Calu3 (cell line): ENCODE results near the gene MED27. TPM values are rescaled to one million over a fixed set of nuclear protein-coding genes. Genes with fewer than 3 reads are reported as not detected.

Experiments
- BruUV-seq: library from RNA; stranded (reverse); fragments of 400-500 nt; replicated peaks from 2 replicates; lab custom pipeline; 2021; lab: Mats Ljungman, UMichigan
- CTCF ChIA-PET: fragments of 300-600 bp; sonication (Branson Sonifier 250); formaldehyde crosslinking; loops from one replicate; lab custom pipeline; 2022; ENCODE audit warnings: antibody characterized with exemption; lab: Charles Lee
- DNase-seq: peaks from one replicate; pipeline ENCODE4 v3.0.0; 2022
- H3K27ac Mint-ChIP-seq: one replicate; pipeline ENCODE4 v1.8.0; 2022; ENCODE audit warnings: mixed read lengths; ENCODE audit not compliant: unreplicated experiment
- H3K27me3 Mint-ChIP-seq: one replicate; pipeline ENCODE4 v1.8.0; 2022; ENCODE audit warnings: mixed read lengths; ENCODE audit not compliant: unreplicated experiment
- H3K36me3 Mint-ChIP-seq: one replicate; pipeline ENCODE4 v1.8.0; 2022; ENCODE audit warnings: mild to moderate bottlenecking, moderate library complexity, mixed read lengths; ENCODE audit not compliant: insufficient read depth, unreplicated experiment
- H3K4me1 Mint-ChIP-seq: one replicate; pipeline ENCODE4 v1.8.0; 2022; ENCODE audit warnings: mild to moderate bottlenecking, low read depth, mixed read lengths; ENCODE audit not compliant: unreplicated experiment
- H3K4me3 Mint-ChIP-seq: one replicate; pipeline ENCODE4 v1.8.0; 2022; ENCODE audit warnings: mild to moderate bottlenecking, low read depth, moderate library complexity, mixed read lengths; ENCODE audit not compliant: unreplicated experiment
- H3K9me3 Mint-ChIP-seq: one replicate; pipeline ENCODE4 v1.8.0; 2022; ENCODE audit warnings: low read depth, mixed read lengths; ENCODE audit not compliant: unreplicated experiment
- CTCF ChIP-seq: fragments of 200-600 bp; IDR thresholded peaks from one replicate; pipeline ENCODE4 v1.8.0; 2022; ENCODE audit warnings: antibody characterized with exemption; ENCODE audit not compliant: unreplicated experiment
- intact Hi-C: fragments of 100-400 bp; cut with micrococcal nuclease; formaldehyde crosslinking; loops from one replicate; pipeline ENCODE4 v1.10.0; 2022; ENCODE audit not compliant: unreplicated experiment
- total RNA-seq: library from RNA; stranded (reverse); gene quantifications from 2 replicates; pipeline ENCODE4 v1.2.3, GENCODE V29; 2022

The MED27 gene
- total RNA-seq, 1 experiment from 2014 or later = 19.3 TPM

DNA sequence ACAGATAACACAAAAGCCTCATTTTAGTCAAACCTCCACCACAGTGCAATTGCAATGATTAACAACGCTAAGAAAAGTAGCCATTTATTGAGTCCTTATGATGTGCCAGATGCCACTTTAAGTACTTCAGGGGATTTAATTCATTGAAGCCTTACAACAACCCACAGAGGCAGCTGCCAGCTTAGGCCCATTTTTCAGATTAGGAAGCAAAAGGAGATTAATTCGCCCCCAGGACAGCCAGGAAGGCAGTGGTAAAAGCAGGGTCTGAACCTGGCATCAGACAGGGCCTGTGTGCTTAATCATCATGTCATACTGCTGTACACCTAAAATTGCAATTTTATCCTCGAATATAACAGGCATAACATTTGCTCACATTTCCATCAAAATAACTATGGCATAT lies 23.9 kb downstream of the MED27 start:
- H3K27ac Mint-ChIP-seq = no peak overlapping the region
- no peaks in the 10 kb centered on the region for H3K36me3 Mint-ChIP-seq
- intact Hi-C loops = no loop called here
- no peaks in the 10 kb centered on the region for H3K4me1 Mint-ChIP-seq
- peaks cover 3% of the 10 kb centered on the region for H3K9me3 Mint-ChIP-seq
- CTCF ChIA-PET = no interaction called here
- BruUV-seq = no TSS peak
- no peak overlapping the region for H3K4me3 Mint-ChIP-seq
- TF ChIP-seq CTCF = no peak
- H3K27me3 Mint-ChIP-seq = no peaks in the 10 kb centered on the region
- DNase-seq = no peak

- peaks cover 3% of the 10 kb centered on the region for H3K9me3 Mint-ChIP-seq
- no peak for TF ChIP-seq CTCF
- no peaks in the 10 kb centered on the region for H3K4me1 Mint-ChIP-seq
- no TSS peak for BruUV-seq
- intact Hi-C loops = no loop called here
- DNase-seq = no peak
- H3K4me3 Mint-ChIP-seq = no peak overlapping the region
- no peaks in the 10 kb centered on the region for H3K27me3 Mint-ChIP-seq
- H3K27ac Mint-ChIP-seq = no peak overlapping the region
- CTCF ChIA-PET = no interaction called here
- H3K36me3 Mint-ChIP-seq = no peaks in the 10 kb centered on the region
Observed at GRCh38 chr9:132054024-132054423, 25.6 kb downstream of the MED27 start.

DNA sequence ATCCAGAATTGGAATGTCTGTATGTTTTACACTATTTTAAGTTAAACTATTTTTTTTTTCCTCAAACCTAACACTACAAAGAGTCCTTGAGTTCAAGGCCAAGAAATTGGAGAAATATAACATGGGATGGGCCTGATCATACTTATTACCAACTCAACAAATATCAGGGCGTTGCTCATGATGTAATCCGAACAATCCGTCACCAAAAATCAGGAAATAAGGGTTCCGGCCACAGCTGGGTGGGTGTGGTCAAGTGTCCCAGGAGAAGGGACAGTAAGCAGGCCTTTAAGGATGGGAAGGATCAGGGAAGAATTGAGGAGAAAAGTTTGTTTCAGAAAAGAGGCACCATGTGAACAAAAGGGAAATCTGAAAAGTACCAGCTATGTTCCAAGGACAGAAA lies 29.8 kb downstream of the MED27 start:
- Mint-ChIP-seq H3K36me3 (no peaks in the 10 kb centered on the region), H3K27ac (no peak overlapping the region), H3K4me3 (no peak overlapping the region), H3K4me1 (no peaks in the 10 kb centered on the region), H3K27me3 (no peaks in the 10 kb centered on the region), H3K9me3 (no peaks in the 10 kb centered on the region)
- BruUV-seq = no TSS peak
- intact Hi-C loops = no loop called here
- TF ChIP-seq CTCF = no peak
- no peak for DNase-seq
- CTCF ChIA-PET = no interaction called here

GRCh38 chr9:132049323-132049882 lies 30.3 kb downstream of the MED27 start:
- no peak for DNase-seq
- Mint-ChIP-seq H3K27ac (no peak overlapping the region), H3K4me3 (no peak overlapping the region), H3K9me3 (no peaks in the 10 kb centered on the region), H3K4me1 (no peaks in the 10 kb centered on the region), H3K27me3 (no peaks in the 10 kb centered on the region), H3K36me3 (no peaks in the 10 kb centered on the region)
- intact Hi-C loops = no loop called here
- CTCF ChIA-PET = no interaction called here
- no peak for TF ChIP-seq CTCF
- BruUV-seq = no TSS peak
